ENCODE results near the gene TNFRSF1B.

TNFRSF1B gene

GRCh38 chr1:12135612-12136011 is 31.2 kb upstream of the TNFRSF1B start:
- Histone ChIP-seq H3K9me3 (ENCODE audit: control insufficient read depth, insufficient read depth, low read length) (no peaks in the 10 kb centered on the region), H4K20me1 (ENCODE audit: control insufficient read depth, insufficient read depth, low read depth, low read length) (no peaks in the 10 kb centered on the region), H3K79me2 (ENCODE audit: control insufficient read depth, low read length) (no peaks in the 10 kb centered on the region), H3K27ac (ENCODE audit: low read depth, low read length) (no peak overlapping the region), H3K36me3 (ENCODE audit: control insufficient read depth, low read length) (no peaks in the 10 kb centered on the region), H3K4me2 (ENCODE audit: low read length) (no peak overlapping the region), H3K9me2 (replicated peaks; ENCODE audit: control insufficient read depth, low read length) (no peaks in the 10 kb centered on the region), H3F3A (ENCODE audit: control insufficient read depth, insufficient read depth) (no peaks in the 10 kb centered on the region), H3K27me3 (ENCODE audit: control insufficient read depth, low read length) (no peaks in the 10 kb centered on the region), H3K4me1 (ENCODE audit: control insufficient read depth, low read length) (no peaks in the 10 kb centered on the region), H3K4me3 (ENCODE audit: low read length) (no peak overlapping the region)
- TF ChIP-seq EZH2phosphoT487 (IDR thresholded peaks at IDR 0.05; ENCODE audit: borderline replicate concordance, low read length): no peak
- TF ChIP-seq, protein P1, sequence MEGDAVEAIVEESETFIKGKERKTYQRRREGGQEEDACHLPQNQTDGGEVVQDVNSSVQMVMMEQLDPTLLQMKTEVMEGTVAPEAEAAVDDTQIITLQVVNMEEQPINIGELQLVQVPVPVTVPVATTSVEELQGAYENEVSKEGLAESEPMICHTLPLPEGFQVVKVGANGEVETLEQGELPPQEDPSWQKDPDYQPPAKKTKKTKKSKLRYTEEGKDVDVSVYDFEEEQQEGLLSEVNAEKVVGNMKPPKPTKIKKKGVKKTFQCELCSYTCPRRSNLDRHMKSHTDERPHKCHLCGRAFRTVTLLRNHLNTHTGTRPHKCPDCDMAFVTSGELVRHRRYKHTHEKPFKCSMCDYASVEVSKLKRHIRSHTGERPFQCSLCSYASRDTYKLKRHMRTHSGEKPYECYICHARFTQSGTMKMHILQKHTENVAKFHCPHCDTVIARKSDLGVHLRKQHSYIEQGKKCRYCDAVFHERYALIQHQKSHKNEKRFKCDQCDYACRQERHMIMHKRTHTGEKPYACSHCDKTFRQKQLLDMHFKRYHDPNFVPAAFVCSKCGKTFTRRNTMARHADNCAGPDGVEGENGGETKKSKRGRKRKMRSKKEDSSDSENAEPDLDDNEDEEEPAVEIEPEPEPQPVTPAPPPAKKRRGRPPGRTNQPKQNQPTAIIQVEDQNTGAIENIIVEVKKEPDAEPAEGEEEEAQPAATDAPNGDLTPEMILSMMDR (IDR thresholded peaks at IDR 0.05; ENCODE audit: low read depth, low read length, poor library complexity, severe bottlenecking): no peak

DNA sequence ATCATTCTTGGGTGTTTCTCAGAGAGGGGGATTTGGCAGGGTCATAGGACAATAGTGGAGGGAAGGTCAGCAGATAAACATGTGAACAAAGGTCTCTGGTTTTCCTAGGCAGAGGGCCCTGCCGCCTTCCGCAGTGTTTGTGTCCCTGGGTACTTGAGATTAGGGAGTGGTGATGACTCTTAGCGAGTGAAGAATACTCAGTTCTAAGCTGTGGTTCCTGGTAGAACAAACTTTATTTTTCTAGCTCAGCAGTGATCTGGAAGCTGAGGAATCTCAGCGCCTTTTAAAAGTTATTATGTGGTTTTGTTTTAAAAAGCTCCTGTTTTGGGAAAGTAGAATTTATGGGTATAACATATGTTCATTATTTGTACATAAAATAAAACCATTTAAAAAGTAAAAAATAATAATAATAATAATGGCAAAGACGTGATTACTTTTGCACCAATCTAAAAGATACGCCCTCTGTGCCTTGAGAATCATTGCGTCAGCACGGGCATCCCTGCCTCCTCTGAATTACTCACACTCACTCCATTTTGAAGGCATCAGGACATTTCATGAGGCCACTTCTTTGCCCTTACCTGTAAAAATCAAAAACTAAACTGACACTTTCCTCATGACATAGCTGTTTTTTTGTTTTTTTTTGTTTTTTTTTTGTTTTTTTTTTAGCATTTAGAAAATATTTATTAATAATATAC is 29.7 kb upstream of the TNFRSF1B start:
- Histone ChIP-seq H3K4me1 (ENCODE audit: control insufficient read depth, low read length) (no peaks in the 10 kb centered on the region), H4K20me1 (ENCODE audit: control insufficient read depth, insufficient read depth, low read depth, low read length) (no peaks in the 10 kb centered on the region), H3K79me2 (ENCODE audit: control insufficient read depth, low read length) (no peaks in the 10 kb centered on the region), H3K9me2 (replicated peaks; ENCODE audit: control insufficient read depth, low read length) (no peaks in the 10 kb centered on the region), H3K4me2 (ENCODE audit: low read length) (no peak overlapping the region), H3K27me3 (ENCODE audit: control insufficient read depth, low read length) (no peaks in the 10 kb centered on the region), H3K4me3 (ENCODE audit: low read length) (no peak overlapping the region), H3F3A (ENCODE audit: control insufficient read depth, insufficient read depth) (no peaks in the 10 kb centered on the region), H3K27ac (ENCODE audit: low read depth, low read length) (no peak overlapping the region), H3K36me3 (ENCODE audit: control insufficient read depth, low read length) (no peaks in the 10 kb centered on the region), H3K9me3 (ENCODE audit: control insufficient read depth, insufficient read depth, low read length) (no peaks in the 10 kb centered on the region)
- TF ChIP-seq EZH2phosphoT487 (IDR thresholded peaks at IDR 0.05; ENCODE audit: borderline replicate concordance, low read length): no peak
- TF ChIP-seq, protein P1 (IDR thresholded peaks at IDR 0.05; ENCODE audit: low read depth, low read length, poor library complexity, severe bottlenecking): no peak

GRCh38 chr1:12138196-12139168 is 28.3 kb upstream of the TNFRSF1B start:
- Histone ChIP-seq H4K20me1 (ENCODE audit: control insufficient read depth, insufficient read depth, low read depth, low read length) (no peaks in the 10 kb centered on the region), H3K9me3 (ENCODE audit: control insufficient read depth, insufficient read depth, low read length) (no peaks in the 10 kb centered on the region), H3F3A (ENCODE audit: control insufficient read depth, insufficient read depth) (no peaks in the 10 kb centered on the region), H3K4me1 (ENCODE audit: control insufficient read depth, low read length) (peaks cover 7% of the 10 kb centered on the region), H3K36me3 (ENCODE audit: control insufficient read depth, low read length) (no peaks in the 10 kb centered on the region), H3K79me2 (ENCODE audit: control insufficient read depth, low read length) (no peaks in the 10 kb centered on the region), H3K27me3 (ENCODE audit: control insufficient read depth, low read length) (no peaks in the 10 kb centered on the region), H3K4me2 (ENCODE audit: low read length) (no peak overlapping the region), H3K4me3 (ENCODE audit: low read length) (no peak overlapping the region), H3K9me2 (replicated peaks; ENCODE audit: control insufficient read depth, low read length) (no peaks in the 10 kb centered on the region), H3K27ac (ENCODE audit: low read depth, low read length) (no peak overlapping the region)
- TF ChIP-seq, protein P1 (IDR thresholded peaks at IDR 0.05; ENCODE audit: low read depth, low read length, poor library complexity, severe bottlenecking): no peak
- no peak for TF ChIP-seq EZH2phosphoT487 (IDR thresholded peaks at IDR 0.05; ENCODE audit: borderline replicate concordance, low read length)

All from DOHH2 (cell line).